Kidney glomerular epithelial cell (primary cell): ENCODE data around the gene DLGAP4.

Experiments used
- DNase-seq: peaks from one replicate; lab custom pipeline; 2025; lab: John Stamatoyannopoulos, UW

Gene DLGAP4

DNA sequence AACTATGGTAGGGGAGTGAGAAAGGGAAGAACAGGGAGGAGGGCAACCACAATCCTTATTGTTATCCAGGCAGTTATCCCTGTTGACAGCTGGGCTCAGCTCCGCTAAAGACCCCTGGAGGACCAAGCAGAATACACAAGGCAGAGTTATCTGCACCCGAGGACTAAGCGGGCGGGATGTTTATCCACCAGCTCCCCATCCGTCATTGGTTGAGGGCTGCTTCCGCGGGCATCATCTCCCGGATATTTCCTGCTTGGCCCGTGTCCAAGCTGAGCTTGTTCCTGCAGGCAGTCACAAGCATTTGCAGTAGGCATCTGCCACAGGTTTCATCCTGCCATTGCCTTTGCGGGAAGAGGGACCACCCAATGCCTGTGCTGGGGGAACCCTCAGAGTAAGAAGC, 102.1 kb downstream of the DLGAP4 start:
- no peak for DNase-seq

DNA sequence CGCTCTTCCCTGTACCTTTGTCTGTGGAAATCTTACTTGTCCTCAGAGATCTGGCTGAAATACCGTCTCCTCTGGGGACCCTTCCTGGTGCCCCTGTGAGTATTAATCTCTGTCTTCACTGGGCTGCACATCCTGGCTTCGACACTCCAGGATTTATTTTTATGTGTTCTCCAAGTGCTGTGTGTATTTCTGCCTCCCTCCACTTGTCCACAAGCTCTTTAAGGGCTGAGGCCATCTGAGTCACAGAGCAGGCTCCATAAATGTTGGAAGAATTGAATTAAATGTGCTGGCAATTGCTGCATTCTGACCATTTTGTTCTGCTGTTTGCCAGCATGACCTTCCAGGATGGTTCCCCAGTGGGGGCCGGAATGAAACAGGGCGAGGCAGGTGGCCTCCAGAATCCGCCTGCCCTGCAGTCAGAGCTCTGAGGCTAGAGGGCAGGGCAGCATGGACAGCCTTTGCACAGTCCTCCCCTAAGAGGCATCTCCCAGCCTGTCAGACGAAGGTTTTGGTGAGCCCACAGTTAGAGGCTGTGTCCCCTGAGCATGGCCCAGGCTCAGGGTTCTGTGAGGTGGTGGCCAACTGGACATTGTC, 105.8 kb downstream of the DLGAP4 start:
- DNase-seq = no peak

DNA sequence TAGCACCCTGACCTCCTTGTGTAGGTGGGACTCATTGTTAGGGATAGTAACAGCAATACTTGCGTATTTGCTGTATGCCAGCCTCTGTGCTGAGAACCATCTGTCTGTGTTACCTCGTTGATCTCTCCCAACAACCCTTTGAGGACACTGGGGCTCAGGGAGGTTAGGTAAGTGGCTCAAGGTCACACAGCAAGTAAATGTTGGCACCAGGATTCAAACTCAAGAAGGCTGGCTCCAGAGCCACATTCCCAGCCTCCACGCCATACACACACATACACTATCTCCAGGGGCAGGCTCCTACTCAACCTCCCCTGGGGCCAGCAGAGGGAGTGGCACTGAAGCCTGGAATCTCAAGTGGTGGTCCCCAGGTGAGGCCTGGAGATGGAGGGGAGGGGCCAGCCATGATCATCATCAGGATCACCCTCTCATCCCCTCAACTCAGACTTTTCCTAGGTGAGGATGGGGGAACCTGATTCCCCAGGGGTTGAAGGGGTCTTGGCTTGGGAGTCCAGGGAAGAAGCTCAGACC, 109.4 kb downstream of the DLGAP4 start:
- DNase-seq = no peak

DNA sequence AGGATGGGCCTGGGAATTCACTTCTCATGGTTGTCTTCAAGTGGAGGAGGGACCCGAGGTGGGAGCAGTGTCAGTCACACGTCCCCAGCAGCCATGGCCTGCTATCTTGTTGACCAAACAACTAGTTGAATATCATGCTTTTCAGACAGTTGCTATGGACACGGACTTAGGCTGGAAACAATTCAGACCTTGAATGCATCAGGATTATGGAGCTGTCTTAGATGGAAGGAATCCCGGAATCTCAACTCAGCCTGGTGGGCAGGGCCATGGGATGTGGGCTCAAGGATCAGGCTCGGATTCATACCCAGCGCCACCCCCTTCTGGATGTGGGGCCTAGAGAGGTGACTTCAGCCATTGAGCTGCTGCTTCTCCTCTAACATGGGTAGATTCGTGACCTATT, 112.6 kb downstream of the DLGAP4 start:
- DNase-seq = no peak

DNA sequence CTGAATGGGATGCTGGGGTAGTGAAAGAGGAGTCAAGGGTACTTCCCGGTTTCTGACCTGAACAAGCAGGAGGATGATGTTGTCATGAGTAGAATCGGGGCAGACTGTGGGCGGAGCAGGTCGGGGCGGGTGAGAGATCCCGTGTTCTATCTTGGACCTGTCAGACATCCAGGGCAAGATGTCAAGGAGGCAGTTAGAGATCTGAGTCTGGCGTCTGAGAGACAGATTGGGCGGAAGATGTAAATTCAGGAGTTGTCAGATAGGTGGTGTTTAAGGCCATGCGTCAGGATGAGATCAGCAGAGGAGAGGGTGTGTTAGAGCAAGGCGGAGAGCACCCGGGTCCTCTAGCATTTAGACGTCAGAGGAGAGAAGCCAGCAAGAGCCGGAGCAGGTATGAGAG, 115.5 kb downstream of the DLGAP4 start:
- DNase-seq = no peak

DNA sequence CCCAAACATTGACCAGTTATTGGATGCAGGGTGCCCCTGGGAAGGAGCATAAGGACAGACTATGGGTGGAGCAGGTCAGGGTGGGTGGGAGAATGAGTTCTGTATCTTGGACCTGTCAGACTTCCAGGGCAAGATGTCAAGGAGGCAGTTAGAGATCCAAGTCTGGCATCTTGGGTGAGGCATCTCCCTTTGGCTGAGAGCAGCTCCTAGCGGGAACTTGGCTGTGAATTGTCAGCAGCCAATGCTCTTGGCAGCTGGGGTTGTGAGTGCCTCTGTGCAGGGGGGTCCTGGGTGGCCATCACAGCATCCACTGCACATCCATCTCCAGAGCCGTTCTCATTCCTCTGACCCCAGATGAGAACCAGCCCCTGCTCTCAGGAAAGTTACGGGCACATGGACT, 118.2 kb downstream of the DLGAP4 start:
- DNase-seq = no peak

DNA sequence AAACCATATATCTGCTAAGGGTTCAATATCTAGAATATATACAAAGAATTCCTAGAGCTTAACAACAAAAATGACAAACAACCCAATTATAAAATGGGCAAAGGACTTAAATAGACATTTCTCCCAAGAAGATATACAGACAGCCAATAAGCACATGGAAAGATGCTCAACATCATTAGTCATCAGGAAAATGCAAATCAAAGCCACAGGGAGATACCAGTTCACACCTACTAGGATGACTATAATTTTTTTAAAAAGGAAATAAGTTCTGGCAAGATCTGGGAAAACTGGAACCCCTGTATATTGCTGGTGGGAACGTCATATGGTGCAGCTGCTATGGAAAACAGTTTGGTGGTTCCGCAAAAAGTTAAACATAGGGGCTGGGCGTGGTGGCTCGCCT, 119.0 kb downstream of the DLGAP4 start:
- DNase-seq = no peak

DNA sequence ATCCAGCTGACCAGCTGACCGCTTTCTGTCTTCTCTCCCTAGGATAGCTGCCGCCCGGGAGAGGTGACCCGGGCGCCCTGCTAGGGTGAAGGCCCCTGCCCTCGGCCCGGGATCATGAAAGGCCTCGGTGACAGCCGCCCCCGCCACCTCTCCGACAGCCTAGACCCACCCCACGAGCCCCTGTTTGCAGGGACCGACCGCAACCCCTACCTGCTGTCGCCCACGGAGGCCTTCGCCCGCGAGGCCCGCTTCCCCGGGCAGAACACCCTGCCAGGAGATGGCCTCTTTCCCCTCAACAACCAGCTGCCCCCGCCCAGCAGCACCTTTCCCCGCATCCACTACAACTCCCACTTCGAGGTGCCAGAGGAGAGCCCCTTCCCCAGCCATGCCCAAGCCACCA, 125.5 kb downstream of the DLGAP4 start:
- no peak for DNase-seq

DNA sequence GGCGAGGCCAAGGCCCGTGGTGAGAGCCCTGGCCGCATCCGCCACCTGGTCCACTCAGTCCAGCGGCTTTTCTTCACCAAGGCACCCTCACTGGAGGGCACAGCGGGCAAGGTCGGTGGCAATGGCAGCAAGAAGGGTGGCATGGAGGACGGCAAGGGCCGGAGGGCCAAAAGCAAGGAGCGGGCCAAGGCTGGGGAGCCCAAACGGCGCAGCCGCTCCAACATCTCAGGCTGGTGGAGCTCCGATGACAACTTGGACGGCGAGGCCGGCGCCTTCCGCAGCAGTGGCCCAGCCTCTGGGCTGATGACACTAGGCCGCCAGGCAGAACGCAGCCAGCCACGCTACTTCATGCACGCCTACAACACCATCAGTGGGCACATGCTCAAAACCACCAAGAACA, 126.0 kb downstream of the DLGAP4 start:
- no peak for DNase-seq

DNA sequence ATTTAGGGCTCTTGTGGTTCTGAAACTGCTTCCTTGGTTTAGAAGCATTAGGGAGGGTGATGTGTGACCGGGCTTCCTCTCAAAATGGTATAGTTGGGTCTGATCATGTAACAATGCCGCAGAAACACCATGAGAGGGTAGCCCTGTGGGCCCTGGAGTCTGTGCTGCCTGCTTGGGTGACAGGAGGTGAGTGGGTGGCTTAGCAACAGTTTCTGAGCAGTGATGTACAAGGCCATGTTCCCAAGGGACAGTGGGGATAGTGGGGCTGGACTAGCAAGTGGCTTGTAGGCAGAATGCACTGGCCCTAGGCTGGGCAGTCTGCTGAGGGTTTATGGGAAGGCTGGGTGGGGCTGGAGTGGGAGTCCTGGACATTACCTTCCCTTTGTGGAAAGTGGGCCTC, 128.2 kb downstream of the DLGAP4 start:
- no peak for DNase-seq

DNA sequence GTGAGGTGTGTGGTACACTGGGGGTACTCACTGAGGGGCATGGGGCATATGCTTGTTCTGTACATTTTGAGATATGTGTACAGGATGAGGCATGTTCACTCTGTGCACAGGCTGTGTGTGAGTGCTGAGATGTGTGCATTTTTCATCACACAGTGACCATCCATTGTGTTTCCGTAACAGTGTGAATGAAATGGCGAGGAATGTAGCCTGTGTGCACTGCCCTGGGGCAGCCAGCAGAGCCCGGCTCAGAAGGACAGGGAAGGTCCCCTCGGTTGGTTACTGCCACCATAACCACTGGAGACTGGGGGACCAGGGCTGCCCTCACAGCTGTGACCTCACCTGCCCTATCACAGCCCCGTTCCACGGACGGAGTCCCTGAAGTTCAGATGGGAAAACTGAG, 129.0 kb downstream of the DLGAP4 start:
- no peak for DNase-seq

DNA sequence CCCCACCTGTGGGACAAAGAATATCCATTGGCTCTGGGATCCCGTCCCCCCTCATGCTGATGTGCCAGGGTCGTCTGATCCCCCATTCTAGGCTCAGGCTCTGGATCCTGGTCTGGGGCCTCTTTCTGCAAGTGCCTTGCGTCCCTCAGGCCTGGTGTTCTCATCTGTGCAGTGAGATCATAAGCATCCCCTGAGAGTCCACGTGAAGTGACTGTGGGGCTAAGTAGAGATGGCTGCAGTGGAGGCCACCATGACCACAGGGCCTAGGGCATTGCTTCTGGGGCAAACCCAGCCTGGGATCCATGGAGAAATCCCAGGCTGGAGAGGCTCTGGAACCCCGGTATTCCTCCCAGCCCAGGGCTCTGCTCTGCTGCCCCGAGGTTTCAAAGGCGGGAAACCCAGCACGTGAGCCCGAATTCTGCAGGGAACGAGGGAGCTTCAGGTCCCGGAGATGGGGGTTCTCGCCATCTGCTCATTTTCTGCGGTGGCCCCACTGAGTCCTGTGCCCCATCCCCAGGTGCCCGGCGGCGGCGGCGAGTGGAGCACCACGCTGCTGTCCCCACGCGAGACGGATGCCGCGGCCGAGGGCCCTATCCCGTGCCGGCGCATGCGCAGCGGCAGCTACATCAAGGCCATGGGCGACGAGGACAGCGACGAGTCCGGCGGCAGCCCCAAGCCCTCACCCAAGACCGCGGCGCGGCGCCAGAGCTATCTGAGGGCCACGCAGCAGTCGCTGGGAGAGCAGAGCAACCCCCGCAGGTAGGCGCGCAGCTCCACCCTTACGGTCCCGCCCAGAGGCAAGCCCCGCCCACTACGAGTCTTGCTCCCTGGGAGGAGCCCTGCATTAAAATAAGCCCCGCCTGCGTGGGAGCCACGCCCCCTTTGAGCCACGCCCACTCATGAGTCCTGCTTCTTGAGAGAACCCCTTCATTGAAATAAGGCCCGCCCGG, 129.7 kb downstream of the DLGAP4 start:
- DNase-seq = peak; percentile 8

DNA sequence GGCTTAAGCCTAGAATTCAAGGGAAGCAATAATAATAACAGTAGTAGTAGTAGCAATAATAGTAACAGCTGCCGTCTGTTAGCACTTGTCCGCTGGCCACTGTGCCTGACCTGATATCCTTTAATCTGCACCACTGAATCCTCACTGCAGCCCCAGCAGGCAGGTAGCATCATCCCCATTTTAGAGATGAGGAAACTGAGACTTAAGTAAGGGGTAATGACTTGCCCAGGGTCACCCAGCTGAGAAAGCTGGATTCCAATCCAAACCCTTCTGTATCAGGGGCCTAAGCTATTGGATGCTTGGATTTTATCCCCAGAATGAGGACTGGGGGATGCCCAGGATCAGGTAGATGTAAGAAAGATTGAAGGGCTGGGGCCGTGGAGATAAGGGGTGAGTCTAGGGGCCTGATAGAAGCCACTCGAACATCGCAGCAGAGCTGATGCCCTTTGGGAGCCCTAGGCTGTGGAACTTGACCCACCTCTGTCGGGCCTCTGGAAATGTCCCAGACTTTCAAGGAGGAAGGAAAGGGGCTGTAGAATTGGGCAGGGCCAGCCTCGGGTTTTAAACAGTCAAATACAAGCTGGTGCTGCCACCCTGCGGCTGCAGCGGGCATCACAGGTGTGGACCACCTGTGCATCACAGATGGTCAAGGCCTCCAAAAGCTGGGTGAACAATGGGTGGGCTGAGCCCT, 133.0 kb downstream of the DLGAP4 start:
- DNase-seq = peak; percentile 0

DNA sequence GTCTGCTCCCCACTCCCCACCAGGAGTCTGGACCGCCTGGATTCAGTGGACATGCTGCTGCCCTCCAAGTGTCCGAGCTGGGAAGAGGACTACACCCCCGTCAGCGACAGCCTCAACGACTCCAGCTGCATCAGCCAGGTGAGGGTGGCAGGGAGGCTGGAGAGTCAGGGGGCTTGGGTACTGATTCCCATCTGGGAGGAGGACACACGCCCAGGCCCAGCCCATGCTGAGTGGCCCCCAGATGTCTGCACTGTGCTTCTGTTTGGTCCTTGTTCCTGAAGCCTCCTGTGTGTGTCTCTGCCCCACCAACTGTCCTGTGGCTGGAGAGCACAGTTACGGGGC, 133.6 kb downstream of the DLGAP4 start:
- no peak for DNase-seq

DNA sequence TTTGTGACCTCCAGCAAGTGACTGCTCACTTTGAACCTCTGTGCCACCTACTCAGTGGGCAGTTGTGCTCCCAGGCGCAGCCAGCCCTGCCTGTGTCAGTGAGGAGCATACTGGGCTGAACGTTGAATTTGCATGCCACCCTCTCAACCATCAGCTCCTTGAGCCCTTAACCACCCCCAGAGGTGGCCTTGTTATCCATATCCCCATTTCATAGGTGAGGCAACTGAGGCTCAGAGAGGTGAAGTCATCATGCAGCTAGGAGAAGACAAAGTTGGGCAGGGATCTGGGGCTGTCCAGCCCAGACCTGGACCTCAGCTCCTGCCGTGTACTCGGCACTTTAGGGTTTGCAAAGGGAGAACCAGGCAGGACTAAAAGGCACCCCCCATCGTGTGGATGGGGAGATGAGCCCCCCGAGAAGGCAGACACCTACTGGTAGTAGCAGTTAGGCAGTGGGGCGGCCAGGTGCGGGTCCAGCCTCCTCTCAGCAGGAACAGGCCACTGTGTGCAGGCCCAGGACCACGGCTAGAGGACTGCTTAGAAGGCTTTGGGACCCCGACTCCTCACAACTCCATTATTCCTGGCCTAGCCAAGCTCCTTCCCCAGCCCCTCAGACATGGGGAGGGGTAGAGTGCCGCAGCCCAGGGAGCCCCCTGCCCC, 134.4 kb downstream of the DLGAP4 start:
- no peak for DNase-seq

DNA sequence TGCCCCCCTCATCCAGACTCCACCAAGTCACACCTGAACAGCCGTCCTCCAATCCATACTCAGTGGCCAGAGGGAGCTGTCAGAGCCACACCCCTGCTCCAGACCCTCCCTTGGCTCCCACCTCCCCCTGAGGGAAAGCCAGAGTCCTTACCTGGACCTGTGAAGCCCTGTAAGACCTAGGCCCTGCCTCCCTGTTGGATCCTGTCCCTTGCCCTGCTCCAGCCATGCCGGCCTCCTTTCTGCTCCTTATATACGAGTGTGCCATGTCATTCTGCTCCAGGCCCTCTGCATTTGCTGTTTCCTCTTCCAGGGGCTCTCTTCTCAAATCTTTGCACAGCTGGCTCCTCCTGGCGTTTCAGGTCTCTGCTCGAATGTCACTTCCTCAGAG, 134.9 kb downstream of the DLGAP4 start:
- no peak for DNase-seq

DNA sequence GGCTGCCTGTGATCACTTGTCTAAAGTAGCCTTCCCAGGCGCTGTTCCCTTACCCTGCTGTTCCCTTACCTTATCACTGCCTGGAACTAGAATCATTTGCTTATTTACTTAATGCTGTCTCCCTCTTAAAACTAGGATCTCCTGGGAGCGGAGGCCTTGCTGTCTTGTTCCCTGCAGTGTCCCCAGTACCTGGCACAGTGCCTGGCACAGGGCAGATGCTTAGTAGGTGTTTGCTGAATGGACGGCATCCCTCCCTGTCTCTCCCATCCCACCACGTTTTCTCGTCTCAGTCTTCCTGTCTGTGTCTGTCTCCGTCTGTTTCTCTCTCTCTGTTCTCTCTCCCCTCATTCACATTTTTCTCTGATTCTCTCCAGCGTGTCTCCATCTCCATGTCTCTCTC, 135.3 kb downstream of the DLGAP4 start:
- DNase-seq = no peak

DNA sequence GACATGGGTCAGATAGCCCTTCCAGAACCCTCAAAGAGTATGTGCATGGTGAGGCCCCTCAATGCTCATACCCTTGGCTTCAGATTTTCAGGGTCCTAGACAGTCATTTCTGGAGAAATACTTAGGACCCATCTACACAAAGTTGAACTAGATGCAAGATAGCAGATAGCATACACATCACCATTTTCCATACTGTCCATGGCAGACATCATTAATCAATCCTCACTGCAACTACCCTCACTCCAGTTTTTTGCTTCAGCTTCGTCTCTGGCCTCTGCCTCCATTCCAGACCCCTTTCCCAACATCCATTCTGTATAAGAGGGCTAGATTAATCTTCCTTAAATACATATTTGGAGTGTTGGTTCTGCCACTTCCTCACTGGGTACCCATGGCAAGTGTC, 139.7 kb downstream of the DLGAP4 start:
- no peak for DNase-seq

DNA sequence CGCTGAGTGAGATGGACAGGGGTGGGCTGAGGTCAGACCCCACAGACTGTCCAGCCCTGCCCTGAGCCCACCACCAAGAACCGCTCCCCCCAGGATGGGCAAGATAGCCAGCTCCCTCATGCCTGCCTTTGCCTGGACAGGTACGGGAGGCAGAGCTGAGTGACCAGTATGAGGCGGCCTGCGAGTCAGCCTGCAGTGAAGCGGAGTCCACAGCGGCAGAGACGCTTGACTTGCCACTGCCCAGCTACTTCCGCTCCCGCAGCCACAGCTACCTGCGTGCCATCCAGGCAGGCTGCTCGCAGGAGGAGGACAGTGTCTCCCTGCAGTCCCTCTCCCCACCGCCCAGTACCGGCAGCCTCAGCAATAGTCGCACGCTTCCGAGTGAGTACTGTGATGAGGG, 140.4 kb downstream of the DLGAP4 start:
- DNase-seq = no peak

DNA sequence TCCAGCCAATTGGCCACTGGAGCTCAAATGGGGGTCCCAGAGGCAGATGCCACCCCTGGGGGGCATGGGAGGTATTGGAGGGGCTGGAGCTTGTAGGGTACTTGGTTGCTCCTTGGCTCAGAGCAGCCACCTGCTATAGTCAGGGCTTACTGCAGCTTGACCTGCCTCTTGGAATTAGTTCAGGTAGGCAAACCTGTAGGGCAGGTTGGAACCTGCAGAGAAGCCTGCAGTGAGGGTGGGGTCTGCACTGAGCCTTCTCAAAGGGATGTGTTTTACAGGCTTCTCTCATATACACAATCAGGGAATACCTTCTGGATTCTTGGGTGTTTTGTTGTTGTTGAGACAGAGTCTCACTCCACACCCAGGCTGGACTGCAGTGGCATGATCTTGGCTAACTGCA, 141.0 kb downstream of the DLGAP4 start:
- no peak for DNase-seq

DNA sequence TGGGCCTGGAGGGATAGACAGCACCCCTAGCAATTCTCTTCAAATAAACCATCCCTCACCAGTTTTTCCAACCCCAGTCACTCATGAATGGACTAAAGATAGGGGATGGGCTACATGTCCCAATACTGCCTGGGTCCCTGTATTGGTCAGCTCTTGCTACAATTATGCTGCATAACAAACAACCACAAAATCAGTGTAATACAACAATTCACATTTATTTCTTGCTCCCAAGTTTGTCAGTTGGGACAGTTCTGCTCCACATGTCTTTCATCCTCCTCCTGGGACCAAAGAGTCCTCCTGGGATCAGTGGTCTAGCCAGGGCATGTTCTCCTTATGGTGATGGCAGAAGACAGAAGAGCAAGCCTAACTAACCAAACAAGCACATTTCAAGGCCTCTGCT, 143.5 kb downstream of the DLGAP4 start:
- DNase-seq = no peak

DNA sequence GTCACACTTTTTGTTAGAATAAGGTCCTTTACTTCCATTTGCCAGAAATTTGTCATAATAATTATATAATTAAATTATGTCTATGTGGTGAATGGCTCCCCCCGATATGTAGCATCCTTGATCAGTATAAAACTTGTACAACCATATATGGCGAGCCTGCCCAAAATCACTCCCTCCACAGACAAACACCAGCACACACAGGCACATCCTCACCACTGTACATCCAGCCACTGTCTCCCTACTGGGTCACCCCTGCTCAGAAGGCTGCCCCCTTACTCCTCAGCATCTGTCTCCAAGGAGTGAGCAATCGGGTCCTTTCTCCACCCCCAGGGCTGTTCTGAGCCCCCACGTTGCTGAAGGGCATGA, 148.2 kb downstream of the DLGAP4 start:
- no peak for DNase-seq
